GM19438 (cell line): ENCODE data around the gene FAM20A.

Source experiments
- ATAC-seq: cut with Tn5 transposase; IDR thresholded peaks from one replicate; pipeline ENCODE4 v1.9.1; 2021; ENCODE audit warnings: low read depth; ENCODE audit not compliant: unreplicated experiment

Gene FAM20A

GRCh38 chr17:68600931-68601564 is at the start of gene FAM20A:
Gene FAM20A (minus strand): TSS chr17:68601367. CDS start chr17:68600666, 701 bp downstream.
- ATAC-seq: no peak

- no peak for ATAC-seq
These were observed 48.2 kb upstream of the FAM20A start for GRCh38 chr17:68649324-68649723.

GRCh38 chr17:68646626-68647526 is 45.7 kb upstream of the FAM20A start:
- no peak for ATAC-seq

- ATAC-seq: no peak
These were observed 40.9 kb upstream of the FAM20A start for GRCh38 chr17:68642118-68642412.

- ATAC-seq: no peak
These were observed 40.3 kb upstream of the FAM20A start for GRCh38 chr17:68641276-68642117.

- ATAC-seq: no peak
These were observed 39.2 kb upstream of the FAM20A start for GRCh38 chr17:68640242-68640989.

- ATAC-seq: no peak
These were observed 33.2 kb upstream of the FAM20A start for GRCh38 chr17:68634345-68634876.

- no peak for ATAC-seq
These were observed 27.4 kb upstream of the FAM20A start for GRCh38 chr17:68628576-68628957.

- ATAC-seq: no peak
These were observed 26.9 kb upstream of the FAM20A start for GRCh38 chr17:68627956-68628575.

- no peak for ATAC-seq
These were observed 23.2 kb upstream of the FAM20A start for GRCh38 chr17:68624381-68624780.

GRCh38 chr17:68623811-68624210 is 22.6 kb upstream of the FAM20A start:
- no peak for ATAC-seq

GRCh38 chr17:68622423-68622822 is 21.3 kb upstream of the FAM20A start:
- ATAC-seq: no peak

GRCh38 chr17:68621065-68621464 is 19.9 kb upstream of the FAM20A start:
- no peak for ATAC-seq

- no peak for ATAC-seq
These were observed 15.2 kb upstream of the FAM20A start for GRCh38 chr17:68616334-68616733.

- no peak for ATAC-seq
These were observed 13.6 kb upstream of the FAM20A start for GRCh38 chr17:68614718-68615117.

GRCh38 chr17:68613739-68614298 is 12.7 kb upstream of the FAM20A start:
- no peak for ATAC-seq

- ATAC-seq: no peak
These were observed 11.7 kb upstream of the FAM20A start for GRCh38 chr17:68612923-68613292.

- ATAC-seq: no peak
These were observed 11.2 kb upstream of the FAM20A start for GRCh38 chr17:68612209-68612922.
